Measurements from ENCODE around the gene IMP3. TPM values are rescaled to one million over a fixed set of nuclear protein-coding genes. Genes with fewer than 3 reads are reported as not detected.

IMP3 gene
- total and polyA plus RNA-seq, 2 donors from 2014 or later: 52.0 to 95.0 TPM

GRCh38 chr15:75606026-75606425 lies 34.0 kb downstream of the IMP3 start:
- FAIRE-seq: no peak
- Histone ChIP-seq H3K27ac (ENCODE audit: low read depth in 2 of 2, low read length in 2 of 2) (no peak overlapping the region), H3K4me1 (ENCODE audit: control insufficient read depth in 2 of 3, insufficient read depth in 2 of 3, low read depth in 1 of 3, low read length in 3 of 3) (no peaks in the 10 kb centered on the region), H3K4me3 (ENCODE audit: low read length in 3 of 3) (no peak overlapping the region), H3K9ac (ENCODE audit: low read length in 3 of 3) (no peak overlapping the region), H3K36me3 (ENCODE audit: control insufficient read depth in 2 of 3, insufficient read depth in 3 of 3, low read length in 3 of 3) (peaks cover 4 to 33% (median 33%) of the 10 kb centered on the region in 3 donors), H3K27me3 (ENCODE audit: control insufficient read depth, insufficient read depth, low read length) (no peaks in the 10 kb centered on the region), H3K9me3 (ENCODE audit: control insufficient read depth in 2 of 3, insufficient read depth in 1 of 3, low read length in 3 of 3) (no peaks in the 10 kb centered on the region)
- TF ChIP-seq CTCF (IDR thresholded peaks at IDR 0.05; ENCODE audit: borderline replicate concordance, extremely low read depth, insufficient read depth): no peak
- intact Hi-C loops (cut with DNase I): no loop called here
- no peak for DNase-seq

GRCh38 chr15:75599401-75599800 lies 40.6 kb downstream of the IMP3 start:
- intact Hi-C loops (cut with DNase I): no loop called here
- Histone ChIP-seq H3K27ac (ENCODE audit: low read depth in 2 of 2, low read length in 2 of 2) (no peak overlapping the region), H3K9me3 (ENCODE audit: control insufficient read depth in 2 of 3, insufficient read depth in 1 of 3, low read length in 3 of 3) (no peaks in the 10 kb centered on the region), H3K9ac (ENCODE audit: low read length in 3 of 3) (no peak overlapping the region), H3K27me3 (ENCODE audit: control insufficient read depth, insufficient read depth, low read length) (no peaks in the 10 kb centered on the region), H3K36me3 (ENCODE audit: control insufficient read depth in 2 of 3, insufficient read depth in 3 of 3, low read length in 3 of 3) (peaks cover 0 to 21% (median 13%) of the 10 kb centered on the region in 3 donors), H3K4me3 (ENCODE audit: low read length in 3 of 3) (no peak overlapping the region), H3K4me1 (ENCODE audit: control insufficient read depth in 2 of 3, insufficient read depth in 2 of 3, low read depth in 1 of 3, low read length in 3 of 3) (no peaks in the 10 kb centered on the region)
- TF ChIP-seq CTCF (IDR thresholded peaks at IDR 0.05; ENCODE audit: borderline replicate concordance, extremely low read depth, insufficient read depth): no peak
- FAIRE-seq (no peak), DNase-seq (no peak)

- Histone ChIP-seq H3K4me1 (ENCODE audit: control insufficient read depth in 2 of 3, insufficient read depth in 2 of 3, low read depth in 1 of 3, low read length in 3 of 3) (no peaks in the 10 kb centered on the region), H3K36me3 (ENCODE audit: control insufficient read depth in 2 of 3, insufficient read depth in 3 of 3, low read length in 3 of 3) (peaks cover 0 to 19% (median 13%) of the 10 kb centered on the region in 3 donors), H3K27me3 (ENCODE audit: control insufficient read depth, insufficient read depth, low read length) (no peaks in the 10 kb centered on the region), H3K27ac (ENCODE audit: low read depth in 2 of 2, low read length in 2 of 2) (no peak overlapping the region), H3K9me3 (ENCODE audit: control insufficient read depth in 2 of 3, insufficient read depth in 1 of 3, low read length in 3 of 3) (no peaks in the 10 kb centered on the region), H3K9ac (ENCODE audit: low read length in 3 of 3) (no peak overlapping the region), H3K4me3 (ENCODE audit: low read length in 3 of 3) (no peak overlapping the region)
- FAIRE-seq (no peak), DNase-seq (no peak)
- intact Hi-C loops (cut with DNase I): no loop called here
- TF ChIP-seq CTCF (IDR thresholded peaks at IDR 0.05; ENCODE audit: borderline replicate concordance, extremely low read depth, insufficient read depth): no peak
These were observed 41.7 kb downstream of the IMP3 start for GRCh38 chr15:75598361-75598760.
